Measurements from ENCODE around the gene FANCD2OS. TPM values are rescaled to one million over a fixed set of nuclear protein-coding genes. Genes with fewer than 3 reads are reported as not detected.
A peak's percentile ranks its signal among the peaks of the same experiment; 100 is the strongest.
"Not testable (repeated sequence)": the region's sequence is repeated elsewhere in the genome, so short reads cannot be mapped to it uniquely, and the experiment has no call there.

FANCD2OS gene
- not detected for total RNA-seq

DNA sequence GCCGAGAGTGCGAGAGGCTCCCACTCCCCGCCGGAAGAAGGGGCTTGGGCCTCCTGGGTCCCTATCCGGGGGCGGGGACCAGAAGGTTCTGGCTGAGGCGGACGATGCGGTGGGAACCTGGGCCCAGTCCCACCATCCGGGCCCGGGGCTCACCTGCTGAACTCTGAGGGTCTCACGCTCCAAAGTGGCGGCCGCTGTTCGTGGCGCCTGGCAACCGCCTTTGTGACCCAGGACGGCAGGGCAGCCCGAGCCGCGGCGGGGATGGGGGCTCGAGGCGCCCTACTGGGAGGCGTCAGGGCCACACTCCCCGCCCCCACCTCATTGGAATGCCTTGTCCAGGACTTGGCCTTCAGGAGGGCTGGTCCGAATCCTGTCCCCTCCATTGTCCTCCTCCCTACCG lies at the start of gene FANCD2OS:
Gene FANCD2OS, minus strand, starts transcription at position 165 of the 400 bp plus-strand sequence. CDS start 3,481 bp downstream, outside the sequence.
- Mint-ChIP-seq H3K27ac (no peak within 1 kb of the TSS), H3K4me1 (no peaks in the 10 kb centered on the region), H3K36me3 (ENCODE audit: low read depth) (no peaks in the 10 kb centered on the region), H3K9me3 (no peaks in the 10 kb centered on the region), H3K27me3 (no peaks in the 10 kb centered on the region), H3K4me3 (no peak within 1 kb of the TSS)
- ATAC-seq (replicated peaks), result no peak

- H3K36me3 Mint-ChIP-seq (ENCODE audit: low read depth), result peaks cover 29% of the 10 kb centered on the region
- no peaks in the 10 kb centered on the region for H3K27me3 Mint-ChIP-seq
- H3K9me3 Mint-ChIP-seq, result no peaks in the 10 kb centered on the region
- no peak overlapping the region for H3K27ac Mint-ChIP-seq
- no peak for ATAC-seq (replicated peaks)
- no peaks in the 10 kb centered on the region for H3K4me1 Mint-ChIP-seq
- H3K4me3 Mint-ChIP-seq, result no peak overlapping the region
Observed at GRCh38 chr3:10157031-10157430, 49.0 kb upstream of the FANCD2OS start.

GRCh38 chr3:10155658-10156057 lies 47.6 kb upstream of the FANCD2OS start:
- Mint-ChIP-seq H3K4me1 (no peaks in the 10 kb centered on the region), H3K36me3 (ENCODE audit: low read depth) (peaks cover 43% of the 10 kb centered on the region), H3K9me3 (no peaks in the 10 kb centered on the region), H3K27me3 (no peaks in the 10 kb centered on the region), H3K27ac (peak overlapping the region; percentile 10), H3K4me3 (no peak overlapping the region)
- ATAC-seq (replicated peaks), result no peak

DNA sequence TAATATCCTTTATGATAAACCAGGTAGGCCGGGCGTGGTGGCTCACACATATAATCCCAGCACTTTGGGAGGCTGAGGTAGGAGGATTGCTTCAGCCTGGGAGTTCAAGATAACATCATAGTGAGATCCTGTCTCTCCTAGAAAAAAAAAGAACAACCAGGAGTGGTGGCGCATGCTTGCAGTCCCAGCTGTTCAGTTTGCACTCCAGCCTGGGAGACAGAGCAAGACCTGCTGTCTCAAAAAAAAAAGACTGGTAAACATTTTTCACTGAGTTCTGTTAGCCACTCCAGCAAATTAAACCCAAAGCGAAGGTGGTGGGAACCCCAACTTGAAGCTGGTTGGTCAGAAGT lies 47.0 kb upstream of the FANCD2OS start:
- no peak for ATAC-seq (replicated peaks)
- Mint-ChIP-seq H3K4me3 (no peak overlapping the region), H3K27ac (peak overlapping the region; percentile 10), H3K36me3 (ENCODE audit: low read depth) (peaks cover 48% of the 10 kb centered on the region), H3K4me1 (no peaks in the 10 kb centered on the region), H3K9me3 (no peaks in the 10 kb centered on the region), H3K27me3 (no peaks in the 10 kb centered on the region)

DNA sequence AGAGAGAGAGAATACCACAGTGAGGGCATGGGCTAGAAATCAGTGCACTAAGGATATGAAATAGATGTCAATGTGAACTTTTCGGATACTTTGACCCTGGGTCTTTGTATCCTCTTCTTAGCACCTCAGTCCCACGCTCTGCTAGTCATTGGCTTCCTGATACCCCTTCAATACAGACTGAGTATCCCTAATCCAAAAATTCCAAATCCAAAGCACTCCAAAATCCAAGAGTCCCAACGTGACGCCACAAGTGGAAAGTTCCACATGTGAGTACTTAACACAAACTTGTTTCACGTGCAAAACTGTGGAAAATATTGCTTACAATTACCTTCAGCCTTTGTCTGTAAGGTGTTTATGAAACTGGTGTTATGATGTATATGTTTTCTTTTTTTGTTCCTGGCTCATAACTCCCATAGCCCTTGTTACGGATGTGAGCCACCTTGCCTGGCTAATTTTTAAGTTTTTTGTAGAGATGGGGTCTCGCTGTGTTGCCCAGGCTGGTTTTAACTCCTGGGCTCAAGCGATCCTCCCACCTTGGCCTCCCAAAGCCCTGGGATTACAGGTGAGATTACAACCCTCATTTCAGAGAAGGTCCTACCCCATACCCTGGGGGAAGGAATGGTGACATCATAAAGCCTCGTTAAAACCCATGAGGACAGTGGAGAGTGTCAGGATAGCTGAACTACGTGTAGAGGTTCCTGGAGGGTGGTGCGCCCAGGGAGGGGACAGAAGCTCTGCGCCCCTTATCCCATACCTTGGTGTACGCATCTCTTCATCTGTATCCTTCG lies 46.5 kb upstream of the FANCD2OS start:
- no peaks in the 10 kb centered on the region for H3K27me3 Mint-ChIP-seq
- ATAC-seq (replicated peaks), result no peak
- peak overlapping the region; percentile 10 for H3K27ac Mint-ChIP-seq
- no peak overlapping the region for H3K4me3 Mint-ChIP-seq
- H3K9me3 Mint-ChIP-seq, result no peaks in the 10 kb centered on the region
- peaks cover 54% of the 10 kb centered on the region for H3K36me3 Mint-ChIP-seq (ENCODE audit: low read depth)
- no peaks in the 10 kb centered on the region for H3K4me1 Mint-ChIP-seq

- Mint-ChIP-seq H3K27ac (no peak overlapping the region), H3K27me3 (no peaks in the 10 kb centered on the region), H3K9me3 (no peaks in the 10 kb centered on the region), H3K4me1 (no peaks in the 10 kb centered on the region), H3K4me3 (no peak overlapping the region), H3K36me3 (ENCODE audit: low read depth) (peaks cover 89% of the 10 kb centered on the region)
- no peak for ATAC-seq (replicated peaks)
Observed at GRCh38 chr3:10150987-10151386, 42.9 kb upstream of the FANCD2OS start.

- H3K9me3 Mint-ChIP-seq, result no peaks in the 10 kb centered on the region
- peaks cover 9% of the 10 kb centered on the region for H3K4me1 Mint-ChIP-seq
- peaks cover 98% of the 10 kb centered on the region for H3K36me3 Mint-ChIP-seq (ENCODE audit: low read depth)
- H3K27me3 Mint-ChIP-seq, result no peaks in the 10 kb centered on the region
- H3K27ac Mint-ChIP-seq, result no peak overlapping the region
- no peak for ATAC-seq (replicated peaks)
- H3K4me3 Mint-ChIP-seq, result no peak overlapping the region
Observed at GRCh38 chr3:10149226-10149625, 41.2 kb upstream of the FANCD2OS start.

GRCh38 chr3:10145685-10146084 lies 37.6 kb upstream of the FANCD2OS start:
- H3K27ac Mint-ChIP-seq, result peak overlapping the region; percentile 10
- no peaks in the 10 kb centered on the region for H3K27me3 Mint-ChIP-seq
- ATAC-seq (replicated peaks), result no peak
- peaks cover 14% of the 10 kb centered on the region for H3K4me1 Mint-ChIP-seq
- H3K36me3 Mint-ChIP-seq (ENCODE audit: low read depth), result peaks cover 91% of the 10 kb centered on the region
- peak overlapping the region; percentile 96 for H3K4me3 Mint-ChIP-seq
- H3K9me3 Mint-ChIP-seq, result no peaks in the 10 kb centered on the region

DNA sequence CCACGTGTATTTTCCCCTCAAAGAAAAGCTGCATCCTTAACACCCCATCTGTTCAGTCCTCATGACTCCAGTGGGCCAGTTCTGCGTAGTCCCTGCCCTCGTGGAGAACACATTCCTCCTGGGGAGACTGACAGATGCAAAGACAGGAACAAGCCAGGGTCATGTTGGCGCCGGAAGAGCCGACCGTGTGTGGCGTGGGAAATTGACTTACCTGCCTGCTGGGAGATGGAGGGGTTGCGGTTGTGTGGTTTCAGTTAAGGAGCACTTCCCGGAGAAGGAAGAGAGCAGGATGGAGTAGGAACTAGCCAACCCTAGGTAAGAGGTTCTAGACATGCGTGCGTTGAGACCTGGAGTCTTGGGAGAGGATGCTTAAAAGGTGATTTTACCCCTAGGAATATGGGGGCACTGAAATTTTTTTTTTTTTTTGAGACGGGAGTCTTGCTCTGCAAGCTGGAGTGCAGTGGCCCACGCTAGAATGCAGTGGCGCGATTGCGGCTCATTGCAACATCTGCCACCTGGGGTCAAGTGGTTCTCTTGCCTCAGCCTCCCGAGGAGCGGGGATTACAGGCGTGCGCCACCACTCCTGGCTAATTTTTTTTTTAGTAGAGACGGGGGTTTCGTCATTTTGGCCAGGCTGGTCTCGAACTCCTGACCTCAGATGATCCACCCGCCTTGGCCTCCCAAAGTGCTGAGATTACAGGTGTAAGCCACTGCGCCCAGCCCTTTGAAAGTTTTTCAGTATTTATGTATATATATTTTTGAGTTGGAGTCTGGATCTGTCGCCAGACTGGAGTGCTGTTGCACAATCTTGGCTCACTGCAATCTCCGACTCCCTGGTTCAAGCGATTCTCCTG lies 34.9 kb upstream of the FANCD2OS start:
- Mint-ChIP-seq H3K4me3 (peak overlapping the region; percentile 96), H3K27ac (peak overlapping the region; percentile 87), H3K4me1 (peaks cover 14% of the 10 kb centered on the region), H3K9me3 (no peaks in the 10 kb centered on the region), H3K27me3 (no peaks in the 10 kb centered on the region), H3K36me3 (ENCODE audit: low read depth) (peaks cover 64% of the 10 kb centered on the region)
- peak; percentile 14 for ATAC-seq (replicated peaks)

- peak overlapping the region; percentile 87 for H3K27ac Mint-ChIP-seq
- no peaks in the 10 kb centered on the region for H3K9me3 Mint-ChIP-seq
- peaks cover 45% of the 10 kb centered on the region for H3K36me3 Mint-ChIP-seq (ENCODE audit: low read depth)
- ATAC-seq (replicated peaks), result peak; percentile 3
- H3K27me3 Mint-ChIP-seq, result no peaks in the 10 kb centered on the region
- H3K4me1 Mint-ChIP-seq, result peaks cover 14% of the 10 kb centered on the region
- H3K4me3 Mint-ChIP-seq, result peak overlapping the region; percentile 96
Observed at GRCh38 chr3:10140996-10141546, 33.0 kb upstream of the FANCD2OS start.

- no peak for ATAC-seq (replicated peaks)
- Mint-ChIP-seq H3K36me3 (ENCODE audit: low read depth) (peaks cover 9% of the 10 kb centered on the region), H3K4me1 (no peaks in the 10 kb centered on the region), H3K27me3 (no peaks in the 10 kb centered on the region), H3K4me3 (no peak overlapping the region), H3K27ac (no peak overlapping the region), H3K9me3 (no peaks in the 10 kb centered on the region)
Observed at GRCh38 chr3:10137178-10137577, 29.1 kb upstream of the FANCD2OS start.

DNA sequence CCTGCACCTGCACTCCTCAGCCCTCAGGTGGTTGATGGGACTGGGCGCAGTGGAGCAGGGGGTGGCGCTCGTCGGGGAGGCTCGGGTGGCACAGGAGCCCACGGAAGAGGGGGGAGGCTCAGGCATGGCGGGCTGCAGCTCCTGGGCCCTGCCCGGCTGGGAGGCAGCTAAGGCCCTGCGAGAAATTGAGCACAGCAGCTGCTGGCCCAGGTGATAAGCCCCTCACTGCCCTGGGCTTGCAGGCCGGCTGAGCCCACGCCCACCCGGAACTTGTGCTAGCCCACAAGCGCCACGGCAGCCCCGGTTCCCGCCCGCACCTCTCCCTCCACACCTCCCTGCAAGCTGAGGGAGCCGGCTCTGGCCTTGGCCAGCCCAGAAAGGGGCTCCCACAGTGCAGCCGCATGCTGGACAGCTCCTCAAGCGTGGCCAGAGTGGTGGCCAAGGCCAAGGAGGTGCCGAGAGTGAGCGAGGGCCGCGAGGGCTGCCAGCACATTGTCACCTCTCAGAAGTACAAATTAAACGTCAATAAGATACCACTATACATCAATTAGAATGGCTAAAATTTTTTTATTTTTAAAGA lies 28.5 kb upstream of the FANCD2OS start:
- H3K27ac Mint-ChIP-seq, result no peak overlapping the region
- no peaks in the 10 kb centered on the region for H3K9me3 Mint-ChIP-seq
- H3K4me3 Mint-ChIP-seq, result no peak overlapping the region
- H3K36me3 Mint-ChIP-seq (ENCODE audit: low read depth), result peaks cover 2% of the 10 kb centered on the region
- no peaks in the 10 kb centered on the region for H3K27me3 Mint-ChIP-seq
- no peak for ATAC-seq (replicated peaks)
- no peaks in the 10 kb centered on the region for H3K4me1 Mint-ChIP-seq

DNA sequence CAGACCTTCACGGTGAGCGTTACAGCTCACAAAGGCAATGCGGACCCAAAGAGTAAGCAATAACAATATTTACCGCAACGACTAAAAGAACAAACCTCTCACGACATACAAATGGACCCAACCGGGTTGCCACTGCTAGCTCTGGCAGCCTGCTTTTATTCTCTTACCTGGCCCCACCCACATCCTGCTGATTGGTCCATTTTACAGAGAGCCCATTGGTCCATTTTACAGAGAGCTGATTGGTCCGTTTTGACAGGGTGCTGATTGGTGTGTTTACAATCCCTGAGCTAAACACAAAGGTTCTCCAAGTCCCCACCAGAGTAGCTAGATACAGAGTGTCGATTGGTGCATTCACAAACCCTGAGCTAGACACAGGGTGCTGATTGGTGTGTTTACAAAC lies 27.8 kb upstream of the FANCD2OS start:
- H3K27me3 Mint-ChIP-seq; H3K9me3 Mint-ChIP-seq; ATAC-seq (replicated peaks); H3K4me1 Mint-ChIP-seq; H3K36me3 Mint-ChIP-seq (ENCODE audit: low read depth); H3K27ac Mint-ChIP-seq; H3K4me3 Mint-ChIP-seq: not testable (repeated sequence)

DNA sequence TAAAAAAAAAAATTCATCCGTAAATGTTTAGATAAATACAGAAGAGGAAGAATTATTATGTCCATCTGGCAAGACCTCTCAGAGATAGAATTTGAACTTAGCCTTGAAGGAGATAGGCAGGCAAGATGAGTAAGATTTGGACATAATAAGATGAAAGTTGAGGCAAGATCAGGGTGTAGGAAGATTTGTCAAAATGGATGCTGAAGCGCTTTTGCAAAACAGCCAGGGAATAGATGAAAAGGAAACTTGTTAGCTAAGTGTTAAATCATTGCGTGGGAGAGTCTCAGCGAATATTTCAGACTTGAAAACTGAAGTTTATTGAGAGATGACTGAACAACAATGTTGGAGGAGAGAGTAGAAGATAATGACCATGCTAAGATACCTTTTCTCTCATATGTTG lies 14.7 kb upstream of the FANCD2OS start:
- H3K27ac Mint-ChIP-seq, result peak overlapping the region; percentile 2
- H3K4me1 Mint-ChIP-seq, result peaks cover 17% of the 10 kb centered on the region
- peak; percentile 32 for ATAC-seq (replicated peaks)
- H3K27me3 Mint-ChIP-seq, result no peaks in the 10 kb centered on the region
- H3K36me3 Mint-ChIP-seq (ENCODE audit: low read depth), result peaks cover 96% of the 10 kb centered on the region
- no peaks in the 10 kb centered on the region for H3K9me3 Mint-ChIP-seq
- H3K4me3 Mint-ChIP-seq, result peak overlapping the region; percentile 38

Measured in activated T-helper 17 cell treated with anti-CD3 and anti-CD28 coated beads, Interleukin-2, amount 50 U/mL, for 72 hours (primary cell).